Testis (tissue), 3 donors: Measurements from ENCODE around the gene TTC28. TPM values are rescaled to one million over a fixed set of nuclear protein-coding genes. Genes with fewer than 3 reads are reported as not detected.

Experiments
- DNase-seq: peaks from one replicate; pipeline ENCODE4 v3.0.0-alpha.2; 2019
- H3K27ac ChIP-seq, 2 donors: fragments of 200-600 bp; sonication (generic); one replicate each; pipeline ENCODE4 v1.5.1; 2019
- H3K27me3 ChIP-seq: fragments of 200-600 bp; sonication (generic); one replicate; pipeline ENCODE4 v1.5.1; 2019
- H3K36me3 ChIP-seq: fragments of 200-600 bp; sonication (generic); one replicate; pipeline ENCODE4 v1.5.1; 2017; ENCODE audit warnings: low read depth; ENCODE audit errors: missing control alignments
- H3K4me1 ChIP-seq: fragments of 200-600 bp; sonication (generic); one replicate; pipeline ENCODE4 v1.5.1; 2019
- H3K4me3 ChIP-seq, 2 donors: fragments of 200-600 bp; sonication (generic); one replicate each; pipeline ENCODE4 v1.5.1; 2017 to 2019
- H3K9me3 ChIP-seq: fragments of 200-600 bp; sonication (generic); one replicate; pipeline ENCODE4 v1.5.1; 2017
- CTCF ChIP-seq, 3 experiments: fragments of 450-650 bp in 2 of 3; fragments of 200-600 bp in 1 of 3; sonication (generic) in 1 of 3; IDR thresholded peaks; one replicate each; pipeline ENCODE4 v1.5.1; 2016 to 2019; ENCODE audit warnings: antibody characterized with exemption in 3 of 3, mild to moderate bottlenecking in 2 of 3, moderate library complexity in 1 of 3
- POLR2A ChIP-seq: fragments of 450-650 bp; IDR thresholded peaks from one replicate; pipeline ENCODE4 v1.6.1; 2017; ENCODE audit warnings: antibody characterized with exemption, mild to moderate bottlenecking, moderate library complexity
- WGBS, 2 donors: methylation state at CpG; one replicate each; pipeline ENCODE4 v1.1.5; 2018; 5-methylcytosine and 5-hydroxymethylcytosine counted together
- intact Hi-C: fragments of 100-400 bp; cut with DNase I; formaldehyde crosslinking; loops from one replicate; pipeline ENCODE4 v1.15.1; 2023; ENCODE audit warnings: low total_unique reads
- polyA plus RNA-seq: library from polyadenylated mRNA; stranded (reverse); fragments of 350-450 nt; fragmentation: Illumina TruSeq; extraction: RNeasy Lipid Tissue Mini Kit (QIAGEN cat#74804); gene quantifications from one replicate; pipeline ENCODE4 v1.2.3, GENCODE V29; 2014; ENCODE audit warnings: low read depth, low replicate concordance; ENCODE audit not compliant: insufficient read depth
- total RNA-seq, 2 donors: library from RNA; depleted of rRNA; stranded (reverse); fragments of >200 nt; gene quantifications; one replicate each; pipeline ENCODE4 v1.2.3, GENCODE V29; 2016

The TTC28 gene
- total and polyA plus RNA-seq, 3 donors from 2014 or later, result 29.4 to 121 (median 75.5) TPM

- Histone ChIP-seq H3K9me3 (no peaks in the 10 kb centered on the region), H3K27me3 (no peaks in the 10 kb centered on the region), H3K36me3 (no peaks in the 10 kb centered on the region), H3K4me1 (peaks cover 12% of the 10 kb centered on the region), H3K27ac (no peak overlapping the region), H3K4me3 (no peak overlapping the region)
- intact Hi-C loops, result no loop called here
- DNase-seq, result no peak
- no peak for TF ChIP-seq POLR2A
- TF ChIP-seq CTCF (IDR thresholded peaks at IDR 0.05), result no peak
- 40 to 50% methylated on average over 2 of the region's 2 CpGs for WGBS, 2 donors
These were observed 538.0 kb downstream of the TTC28 start for GRCh38 chr22:28141614-28142013.

GRCh38 chr22:28139961-28140360, 539.7 kb downstream of the TTC28 start:
- Histone ChIP-seq H3K4me3 (no peak overlapping the region), H3K27me3 (no peaks in the 10 kb centered on the region), H3K36me3 (no peaks in the 10 kb centered on the region), H3K27ac (no peak overlapping the region), H3K9me3 (no peaks in the 10 kb centered on the region), H3K4me1 (peaks cover 10% of the 10 kb centered on the region)
- DNase-seq, result no peak
- 69 to 76% methylated on average over 2 of the region's 2 CpGs for WGBS, 2 donors
- no peak for TF ChIP-seq POLR2A
- TF ChIP-seq CTCF (IDR thresholded peaks at IDR 0.05), result no peak
- intact Hi-C loops, result no loop called here

DNA sequence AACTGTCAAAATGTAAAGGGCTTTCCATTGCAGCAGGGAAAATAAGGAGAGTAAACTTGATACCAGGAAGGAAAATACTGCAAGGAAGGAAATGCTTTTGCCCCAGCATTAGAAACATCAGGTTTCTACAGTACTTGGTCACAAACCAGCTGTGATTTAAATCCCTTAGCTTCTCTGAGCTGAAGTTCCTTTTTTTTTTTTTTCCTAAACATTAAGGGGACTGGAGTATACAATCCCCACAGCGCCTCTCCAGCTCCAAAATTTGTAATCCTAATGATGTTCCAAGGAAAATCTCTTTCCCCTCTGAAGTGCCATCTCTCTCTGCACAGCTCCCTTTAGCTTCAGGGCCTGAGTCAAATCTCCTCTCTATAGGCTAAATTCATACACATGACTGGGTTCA, 540.1 kb downstream of the TTC28 start:
- 94 to 97% methylated on average over 1 of the region's 1 CpG for WGBS, 2 donors
- no peak for DNase-seq
- no peak for TF ChIP-seq POLR2A
- TF ChIP-seq CTCF (IDR thresholded peaks at IDR 0.05), result no peak
- H3K36me3 ChIP-seq, result no peaks in the 10 kb centered on the region
- intact Hi-C loops, result no loop called here
- H3K9me3 ChIP-seq, result no peaks in the 10 kb centered on the region
- peaks cover 10% of the 10 kb centered on the region for H3K4me1 ChIP-seq
- H3K27me3 ChIP-seq, result no peaks in the 10 kb centered on the region
- H3K4me3 ChIP-seq, result no peak overlapping the region
- no peak overlapping the region for H3K27ac ChIP-seq

DNA sequence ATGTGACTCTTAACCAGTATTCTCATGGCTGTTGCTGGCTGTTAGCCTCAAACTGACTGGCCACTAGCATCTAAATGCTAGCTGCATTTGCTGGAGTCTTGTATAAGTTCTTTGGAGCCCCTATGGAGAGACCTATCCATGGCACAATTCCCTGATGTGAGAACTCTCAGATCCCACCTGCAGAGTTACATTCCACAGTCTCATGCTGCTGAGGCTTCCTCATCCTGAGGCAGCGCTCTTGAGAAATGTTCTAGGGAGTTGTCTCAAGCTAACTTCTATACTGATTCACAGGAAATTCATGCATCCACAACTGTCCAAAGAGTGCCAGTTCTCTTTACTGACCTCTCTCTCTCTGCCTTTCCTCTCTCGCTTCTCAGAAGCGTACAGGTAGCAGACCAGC, 542.6 kb downstream of the TTC28 start:
- DNase-seq, result no peak
- H3K36me3 ChIP-seq, result no peaks in the 10 kb centered on the region
- intact Hi-C loops, result no loop called here
- H3K27me3 ChIP-seq, result no peaks in the 10 kb centered on the region
- 96 to 100% methylated on average over 3 of the region's 3 CpGs for WGBS, 2 donors
- TF ChIP-seq CTCF (IDR thresholded peaks at IDR 0.05), result no peak
- no peak for TF ChIP-seq POLR2A
- H3K4me1 ChIP-seq, result no peaks in the 10 kb centered on the region
- no peak overlapping the region for H3K27ac ChIP-seq
- no peak overlapping the region for H3K4me3 ChIP-seq
- no peaks in the 10 kb centered on the region for H3K9me3 ChIP-seq

DNA sequence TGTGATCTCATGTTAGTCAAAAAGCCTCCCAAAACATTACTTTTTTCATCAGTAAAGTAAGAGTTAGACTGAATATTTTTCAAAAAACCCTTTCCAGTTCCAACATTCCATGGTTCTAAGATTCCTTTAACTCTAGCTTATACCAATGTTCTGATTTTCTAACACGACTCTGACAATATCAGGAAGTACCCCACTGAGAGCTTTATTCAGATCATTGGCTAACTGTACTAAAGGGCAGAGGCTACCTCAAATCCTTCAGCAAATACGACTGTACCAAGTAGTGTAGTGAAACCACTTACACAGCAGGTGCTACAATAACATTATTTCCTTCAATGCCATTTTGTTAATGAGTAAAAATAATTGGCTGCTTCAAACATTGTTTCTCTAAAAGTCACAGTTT, 547.2 kb downstream of the TTC28 start:
- WGBS, 2 donors, result 90 to 94% methylated on average over 2 of the region's 2 CpGs
- no peak for TF ChIP-seq CTCF (IDR thresholded peaks at IDR 0.05)
- TF ChIP-seq POLR2A, result no peak

More for the DNA sequence above, 547.2 kb downstream of the TTC28 start:
- Histone ChIP-seq H3K27ac (no peak overlapping the region), H3K9me3 (no peaks in the 10 kb centered on the region), H3K4me3 (no peak overlapping the region), H3K4me1 (no peaks in the 10 kb centered on the region), H3K36me3 (no peaks in the 10 kb centered on the region), H3K27me3 (no peaks in the 10 kb centered on the region)
- no peak for DNase-seq
- intact Hi-C loops, result no loop called here
